ENCODE data around the gene GALNT2.

The GALNT2 gene

DNA sequence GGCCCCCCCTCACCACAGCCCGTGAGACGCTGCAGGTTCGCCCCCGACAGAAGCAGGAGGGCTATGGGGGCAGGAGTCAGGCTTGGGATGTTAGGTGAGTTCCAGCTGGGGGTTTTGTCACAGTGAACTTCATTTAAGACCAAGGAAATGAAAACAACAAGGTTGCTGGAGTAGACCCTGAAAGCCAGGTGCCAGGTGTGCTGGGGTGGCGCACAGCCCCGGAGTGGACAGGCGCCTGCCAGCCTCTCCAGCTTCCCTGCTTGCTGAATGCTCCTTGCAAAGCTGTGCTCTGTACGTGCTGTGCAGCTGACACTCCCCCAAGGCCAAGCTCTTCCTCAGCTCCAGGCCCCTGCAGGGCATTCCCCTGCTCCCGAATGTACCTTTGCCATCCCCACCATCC lies 256.6 kb downstream of the GALNT2 start:
- no peak for DNase-seq (ENCODE audit: low read depth)
- TF ChIP-seq, protein P1, sequence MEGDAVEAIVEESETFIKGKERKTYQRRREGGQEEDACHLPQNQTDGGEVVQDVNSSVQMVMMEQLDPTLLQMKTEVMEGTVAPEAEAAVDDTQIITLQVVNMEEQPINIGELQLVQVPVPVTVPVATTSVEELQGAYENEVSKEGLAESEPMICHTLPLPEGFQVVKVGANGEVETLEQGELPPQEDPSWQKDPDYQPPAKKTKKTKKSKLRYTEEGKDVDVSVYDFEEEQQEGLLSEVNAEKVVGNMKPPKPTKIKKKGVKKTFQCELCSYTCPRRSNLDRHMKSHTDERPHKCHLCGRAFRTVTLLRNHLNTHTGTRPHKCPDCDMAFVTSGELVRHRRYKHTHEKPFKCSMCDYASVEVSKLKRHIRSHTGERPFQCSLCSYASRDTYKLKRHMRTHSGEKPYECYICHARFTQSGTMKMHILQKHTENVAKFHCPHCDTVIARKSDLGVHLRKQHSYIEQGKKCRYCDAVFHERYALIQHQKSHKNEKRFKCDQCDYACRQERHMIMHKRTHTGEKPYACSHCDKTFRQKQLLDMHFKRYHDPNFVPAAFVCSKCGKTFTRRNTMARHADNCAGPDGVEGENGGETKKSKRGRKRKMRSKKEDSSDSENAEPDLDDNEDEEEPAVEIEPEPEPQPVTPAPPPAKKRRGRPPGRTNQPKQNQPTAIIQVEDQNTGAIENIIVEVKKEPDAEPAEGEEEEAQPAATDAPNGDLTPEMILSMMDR (IDR thresholded peaks at IDR 0.05; ENCODE audit: control insufficient read depth, insufficient read depth, low read depth, low read length, missing control alignments): no peak
- no peak overlapping the region for H3K4me3 ChIP-seq (ENCODE audit: control insufficient read depth, low read depth, low read length)

DNA sequence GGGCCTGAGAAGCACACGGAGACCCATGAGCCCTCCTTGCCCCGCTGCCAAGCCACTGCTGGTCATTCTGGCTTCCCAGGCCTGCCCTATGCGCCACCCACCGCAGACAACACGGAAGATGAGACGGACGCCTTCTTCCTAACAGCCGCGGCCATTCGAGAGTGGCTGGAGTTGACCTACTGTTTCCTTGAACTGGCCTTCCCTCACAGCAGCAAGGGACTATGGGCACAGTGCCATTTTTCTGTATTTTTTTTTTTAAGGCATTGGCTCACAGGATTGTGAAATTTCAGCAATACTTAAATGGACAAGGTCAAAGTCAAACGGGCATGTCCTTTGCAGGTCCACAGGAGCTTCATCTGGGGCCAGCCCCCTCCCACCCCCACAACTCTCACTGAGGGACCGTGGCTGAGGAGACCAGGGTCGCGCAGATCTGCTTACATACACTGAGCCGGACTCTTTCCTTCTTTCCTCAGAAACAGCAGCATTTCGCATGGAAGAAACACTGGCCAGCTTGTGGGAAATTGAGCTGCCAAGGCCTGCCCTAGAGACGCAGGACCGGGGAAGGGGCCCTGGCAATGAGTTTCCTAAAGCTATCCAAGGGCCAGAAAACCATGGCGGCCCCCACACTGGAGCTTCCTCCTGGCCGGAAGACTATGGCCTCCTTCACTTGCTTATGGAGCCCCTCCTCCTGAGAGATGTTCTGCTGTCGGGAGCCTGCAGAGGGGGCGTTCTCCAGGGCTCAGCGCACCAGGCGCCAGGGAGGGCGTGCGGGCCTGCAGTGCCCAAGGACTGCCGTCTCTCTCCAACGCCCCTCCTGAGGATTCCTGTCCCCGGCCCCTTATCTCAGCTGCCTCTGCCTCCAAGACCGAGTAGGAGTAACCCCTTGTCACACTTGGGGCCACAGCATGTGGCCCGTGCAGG lies 260.2 kb downstream of the GALNT2 start:
- TF ChIP-seq, protein P1 (IDR thresholded peaks at IDR 0.05; ENCODE audit: control insufficient read depth, insufficient read depth, low read depth, low read length, missing control alignments): no peak
- no peak overlapping the region for H3K4me3 ChIP-seq (ENCODE audit: control insufficient read depth, low read depth, low read length)
- no peak for DNase-seq (ENCODE audit: low read depth)

DNA sequence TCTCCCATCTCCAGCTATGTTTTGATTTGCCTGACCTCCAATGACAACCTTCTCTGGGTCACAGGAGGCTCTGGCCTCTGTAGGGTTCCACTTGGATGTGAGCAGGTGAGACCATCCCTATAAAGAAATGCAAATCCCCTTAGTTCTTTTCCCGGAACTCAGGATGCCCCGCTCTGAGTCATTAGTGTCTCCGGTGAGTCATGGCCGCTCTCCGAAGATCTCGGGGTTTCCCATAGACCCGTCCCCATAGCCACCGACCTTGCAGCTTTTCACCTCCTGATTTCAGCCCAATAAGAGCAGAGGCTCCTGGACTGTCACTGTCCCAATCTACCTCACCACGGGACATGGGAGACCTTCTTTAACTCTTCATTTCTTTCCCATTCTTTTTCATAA lies 260.9 kb downstream of the GALNT2 start:
- DNase-seq (ENCODE audit: low read depth): no peak
- TF ChIP-seq, protein P1 (IDR thresholded peaks at IDR 0.05; ENCODE audit: control insufficient read depth, insufficient read depth, low read depth, low read length, missing control alignments): no peak

DNA sequence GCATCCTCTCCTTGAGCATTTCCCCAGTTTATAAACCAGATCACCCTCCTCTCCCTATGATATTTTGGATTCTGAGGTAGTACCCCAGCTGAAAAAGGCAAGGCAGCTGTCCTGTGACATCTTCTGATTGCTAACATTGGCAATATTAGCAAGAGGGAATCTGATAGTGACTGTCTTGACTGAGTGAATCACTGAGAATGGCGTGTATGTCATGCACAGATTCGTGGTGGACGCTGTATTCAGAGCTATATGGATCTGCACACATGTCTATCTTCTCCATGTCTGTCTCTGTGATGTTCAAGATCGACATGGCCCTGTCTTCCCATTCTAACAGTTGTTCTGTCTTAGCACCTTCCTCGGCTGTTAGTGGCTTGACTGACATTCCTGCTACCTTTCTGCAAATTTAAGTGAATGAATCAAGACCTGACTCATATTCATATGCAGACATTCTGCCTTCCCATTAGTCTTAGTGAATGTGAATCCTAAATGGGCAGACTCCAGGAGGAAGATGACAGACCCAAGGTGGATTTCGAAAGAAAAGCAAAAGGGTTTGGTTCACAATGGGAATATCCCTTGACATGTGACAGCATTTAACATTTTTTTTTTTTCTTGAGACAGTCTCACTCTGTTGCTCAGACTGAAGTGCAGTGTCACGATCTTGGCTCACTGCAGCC lies 261.4 kb downstream of the GALNT2 start:
- H3K4me3 ChIP-seq (ENCODE audit: control insufficient read depth, low read depth, low read length): no peak overlapping the region
- TF ChIP-seq, protein P1 (IDR thresholded peaks at IDR 0.05; ENCODE audit: control insufficient read depth, insufficient read depth, low read depth, low read length, missing control alignments): no peak
- no peak for DNase-seq (ENCODE audit: low read depth)

More for the DNA sequence above, 260.9 kb downstream of the GALNT2 start:
- no peak overlapping the region for H3K4me3 ChIP-seq (ENCODE audit: control insufficient read depth, low read depth, low read length)

DNA sequence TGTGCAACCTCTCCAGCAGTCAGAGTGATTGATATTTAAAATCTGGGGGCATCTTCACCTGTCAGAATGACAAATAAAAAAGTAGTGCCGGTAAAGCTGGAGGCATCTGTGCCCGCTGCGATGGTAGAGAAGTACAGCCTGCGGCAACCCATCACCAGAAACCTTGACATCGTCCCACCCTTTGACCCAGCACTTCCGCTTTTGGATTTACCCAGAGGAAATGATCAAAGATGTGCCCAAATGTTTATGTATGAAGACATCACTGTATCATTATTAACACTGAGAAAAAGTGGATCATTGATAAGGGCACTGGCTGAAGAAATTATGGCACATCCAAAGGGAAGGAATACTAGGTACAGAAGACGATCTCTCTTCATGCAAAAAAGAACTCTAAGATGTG lies 263.1 kb downstream of the GALNT2 start:
- H3K4me3 ChIP-seq (ENCODE audit: control insufficient read depth, low read depth, low read length): no peak overlapping the region
- TF ChIP-seq, protein P1 (IDR thresholded peaks at IDR 0.05; ENCODE audit: control insufficient read depth, insufficient read depth, low read depth, low read length, missing control alignments): no peak
- DNase-seq (ENCODE audit: low read depth): no peak
